ENCODE data around the gene PLXNA4. TPM values are rescaled to one million over a fixed set of nuclear protein-coding genes. Genes with fewer than 3 reads are reported as not detected.

The PLXNA4 gene
- total and polyA plus RNA-seq, 4 donors: 0.63 to 4.6 (median 2.1) TPM

DNA sequence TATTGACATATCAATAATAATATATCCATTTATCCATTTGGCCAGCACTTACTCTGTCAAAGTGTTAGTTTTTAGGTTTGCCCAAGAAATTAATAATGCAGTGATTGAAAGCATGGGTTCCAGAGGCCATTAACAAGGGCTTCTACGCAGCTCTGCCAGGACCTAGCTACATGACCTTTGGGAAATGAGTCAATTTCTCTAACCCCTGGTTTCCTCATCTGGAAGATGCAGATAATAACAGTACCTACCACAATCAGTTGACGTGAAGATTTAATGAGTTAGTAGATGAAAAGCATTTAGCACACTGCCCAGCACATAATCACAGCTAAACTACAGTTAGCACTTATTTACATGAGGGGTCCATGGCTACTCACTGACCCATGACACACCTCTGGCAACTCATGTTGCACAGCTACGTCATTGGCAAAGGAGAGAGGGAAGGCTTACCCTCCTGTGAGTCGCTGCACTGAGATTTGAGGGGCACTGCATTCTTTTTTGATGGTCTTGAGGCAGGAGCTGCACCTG lies 263.7 kb downstream of the PLXNA4 start:
- peaks cover 0 to 15% (median 12%) of the 10 kb centered on the region in 3 donors for H3K27me3 ChIP-seq (ENCODE audit: control insufficient read depth in 3 of 3, insufficient read depth in 3 of 3, low read length in 2 of 3)
- 80 to 82% methylated on average over 4 of the region's 4 CpGs for WGBS, 2 donors
- H3K9ac ChIP-seq (ENCODE audit: insufficient read depth in 1 of 2, low read length in 2 of 2): no peak overlapping the region
- H3K4me3 ChIP-seq: no peak overlapping the region
- no peaks in the 10 kb centered on the region for H3K4me1 ChIP-seq (ENCODE audit: control insufficient read depth in 5 of 5, insufficient read depth in 5 of 5, low read length in 5 of 5)
- H3K36me3 ChIP-seq (ENCODE audit: control insufficient read depth in 4 of 4, insufficient read depth in 4 of 4, low read length in 4 of 4): no peaks in the 10 kb centered on the region
- ATAC-seq (ENCODE audit: insufficient read depth, low FRiP score) (no peak), DNase-seq (no peak)
- no peaks in the 10 kb centered on the region for H3K9me3 ChIP-seq (ENCODE audit: control insufficient read depth in 4 of 4, insufficient read depth in 3 of 4, low read length in 3 of 4)
- no peak overlapping the region for H3K27ac ChIP-seq (ENCODE audit: low read depth in 1 of 2, low read length in 1 of 2)
- TF ChIP-seq, protein P1, sequence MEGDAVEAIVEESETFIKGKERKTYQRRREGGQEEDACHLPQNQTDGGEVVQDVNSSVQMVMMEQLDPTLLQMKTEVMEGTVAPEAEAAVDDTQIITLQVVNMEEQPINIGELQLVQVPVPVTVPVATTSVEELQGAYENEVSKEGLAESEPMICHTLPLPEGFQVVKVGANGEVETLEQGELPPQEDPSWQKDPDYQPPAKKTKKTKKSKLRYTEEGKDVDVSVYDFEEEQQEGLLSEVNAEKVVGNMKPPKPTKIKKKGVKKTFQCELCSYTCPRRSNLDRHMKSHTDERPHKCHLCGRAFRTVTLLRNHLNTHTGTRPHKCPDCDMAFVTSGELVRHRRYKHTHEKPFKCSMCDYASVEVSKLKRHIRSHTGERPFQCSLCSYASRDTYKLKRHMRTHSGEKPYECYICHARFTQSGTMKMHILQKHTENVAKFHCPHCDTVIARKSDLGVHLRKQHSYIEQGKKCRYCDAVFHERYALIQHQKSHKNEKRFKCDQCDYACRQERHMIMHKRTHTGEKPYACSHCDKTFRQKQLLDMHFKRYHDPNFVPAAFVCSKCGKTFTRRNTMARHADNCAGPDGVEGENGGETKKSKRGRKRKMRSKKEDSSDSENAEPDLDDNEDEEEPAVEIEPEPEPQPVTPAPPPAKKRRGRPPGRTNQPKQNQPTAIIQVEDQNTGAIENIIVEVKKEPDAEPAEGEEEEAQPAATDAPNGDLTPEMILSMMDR (IDR thresholded peaks at IDR 0.05; ENCODE audit: control extremely low read depth, extremely low read depth): no peak

DNA sequence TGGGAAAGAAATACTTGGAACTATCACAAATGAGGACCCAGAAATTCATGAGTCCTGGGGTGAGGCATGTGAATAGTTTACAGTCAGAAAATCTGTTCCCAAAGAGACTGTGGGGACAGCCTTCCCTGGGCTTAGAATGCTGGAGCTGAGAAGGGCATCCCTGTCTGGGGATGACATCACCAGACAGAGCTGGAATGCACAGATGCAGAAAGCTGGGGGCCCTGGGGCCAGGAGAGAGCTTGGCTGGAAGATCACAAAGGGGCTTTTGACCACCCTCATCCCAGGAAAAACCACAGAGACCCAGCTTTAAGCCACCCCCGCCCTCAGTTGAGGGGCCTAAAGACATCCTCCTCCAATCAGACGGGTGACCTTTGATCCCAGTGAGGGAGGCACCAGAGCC lies 264.5 kb downstream of the PLXNA4 start:
- WGBS, 2 donors: 78 to 85% methylated on average over 2 of the region's 2 CpGs
- Histone ChIP-seq H3K4me1 (ENCODE audit: control insufficient read depth in 5 of 5, insufficient read depth in 5 of 5, low read length in 5 of 5) (no peaks in the 10 kb centered on the region), H3K4me3 (no peak overlapping the region), H3K36me3 (ENCODE audit: control insufficient read depth in 4 of 4, insufficient read depth in 4 of 4, low read length in 4 of 4) (no peaks in the 10 kb centered on the region), H3K27ac (ENCODE audit: low read depth in 1 of 2, low read length in 1 of 2) (no peak overlapping the region), H3K9me3 (ENCODE audit: control insufficient read depth in 4 of 4, insufficient read depth in 3 of 4, low read length in 3 of 4) (no peaks in the 10 kb centered on the region), H3K9ac (ENCODE audit: insufficient read depth in 1 of 2, low read length in 2 of 2) (no peak overlapping the region), H3K27me3 (ENCODE audit: control insufficient read depth in 3 of 3, insufficient read depth in 3 of 3, low read length in 2 of 3) (peaks cover 0 to 17% (median 12%) of the 10 kb centered on the region in 3 donors)
- DNase-seq (no peak), ATAC-seq (ENCODE audit: insufficient read depth, low FRiP score) (no peak)
- TF ChIP-seq, protein P1 (IDR thresholded peaks at IDR 0.05; ENCODE audit: control extremely low read depth, extremely low read depth): no peak

DNA sequence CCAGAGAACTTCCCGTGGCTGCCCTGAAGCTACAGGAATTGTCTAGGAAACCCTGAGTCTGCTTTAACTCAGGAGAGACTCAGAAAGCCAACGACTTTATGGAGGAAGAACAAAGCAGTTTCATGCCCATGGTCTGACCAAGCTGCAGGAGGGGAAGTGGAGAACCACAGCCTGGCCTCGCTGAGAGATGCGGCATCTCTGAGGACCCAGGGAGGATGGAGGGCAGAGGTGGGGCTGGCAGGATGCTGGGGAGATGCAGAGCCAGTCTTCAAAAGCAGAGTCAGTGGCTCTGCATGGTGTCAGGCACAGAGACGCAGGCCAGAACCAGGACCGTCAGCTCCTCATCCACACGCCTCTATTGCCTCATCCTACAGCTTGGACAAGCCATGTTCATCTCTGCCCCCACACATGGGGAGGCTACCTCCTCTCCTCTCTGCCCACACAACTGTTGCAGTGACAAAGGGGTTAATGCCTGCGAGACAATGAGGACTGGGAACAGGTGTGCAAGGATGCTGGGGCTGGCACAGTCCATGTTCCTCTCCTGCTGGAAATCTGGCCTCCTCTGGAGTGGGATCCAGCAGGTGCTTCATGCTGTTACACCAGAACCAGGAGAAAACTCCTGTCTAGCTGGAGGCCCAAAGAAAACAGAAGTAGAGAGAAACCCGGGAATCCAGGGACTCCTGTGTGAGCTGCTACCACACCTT lies 267.0 kb downstream of the PLXNA4 start:
- WGBS, 2 donors: 60 to 63% methylated on average over 9 of the region's 9 CpGs
- ATAC-seq (ENCODE audit: insufficient read depth, low FRiP score): no peak

More for the DNA sequence above, 267.0 kb downstream of the PLXNA4 start:
- DNase-seq: no peak
- no peak overlapping the region for H3K9ac ChIP-seq (ENCODE audit: insufficient read depth in 1 of 2, low read length in 2 of 2)
- no peaks in the 10 kb centered on the region for H3K36me3 ChIP-seq (ENCODE audit: control insufficient read depth in 4 of 4, insufficient read depth in 4 of 4, low read length in 4 of 4)
- TF ChIP-seq, protein P1 (IDR thresholded peaks at IDR 0.05; ENCODE audit: control extremely low read depth, extremely low read depth): no peak
- H3K27ac ChIP-seq (ENCODE audit: low read depth in 1 of 2, low read length in 1 of 2): no peak overlapping the region
- H3K27me3 ChIP-seq (ENCODE audit: control insufficient read depth in 3 of 3, insufficient read depth in 3 of 3, low read length in 2 of 3): peaks cover 0 to 12% (median 8%) of the 10 kb centered on the region in 3 donors
- H3K4me3 ChIP-seq: no peak overlapping the region
- H3K4me1 ChIP-seq (ENCODE audit: control insufficient read depth in 5 of 5, insufficient read depth in 5 of 5, low read length in 5 of 5): no peaks in the 10 kb centered on the region
- H3K9me3 ChIP-seq (ENCODE audit: control insufficient read depth in 4 of 4, insufficient read depth in 3 of 4, low read length in 3 of 4): no peaks in the 10 kb centered on the region
